Neural progenitor cell (in vitro differentiated cells): ENCODE measurements around the gene HELZ2.

ENCODE experiments used
- EZH2phosphoT487 ChIP-seq: fragments of 200-600 bp; sonication (generic); IDR thresholded peaks from 2 replicates; pipeline ENCODE4 v1.6.1; 2017; ENCODE audit warnings: antibody characterized with exemption
- TF ChIP-seq, protein P1 (sequence below): fragments of 200-600 bp; sonication (generic); IDR thresholded peaks from 2 replicates; pipeline ENCODE4 v1.5.1; 2017; ENCODE audit warnings: antibody characterized with exemption, mild to moderate bottlenecking

- TF ChIP-seq, protein P1, sequence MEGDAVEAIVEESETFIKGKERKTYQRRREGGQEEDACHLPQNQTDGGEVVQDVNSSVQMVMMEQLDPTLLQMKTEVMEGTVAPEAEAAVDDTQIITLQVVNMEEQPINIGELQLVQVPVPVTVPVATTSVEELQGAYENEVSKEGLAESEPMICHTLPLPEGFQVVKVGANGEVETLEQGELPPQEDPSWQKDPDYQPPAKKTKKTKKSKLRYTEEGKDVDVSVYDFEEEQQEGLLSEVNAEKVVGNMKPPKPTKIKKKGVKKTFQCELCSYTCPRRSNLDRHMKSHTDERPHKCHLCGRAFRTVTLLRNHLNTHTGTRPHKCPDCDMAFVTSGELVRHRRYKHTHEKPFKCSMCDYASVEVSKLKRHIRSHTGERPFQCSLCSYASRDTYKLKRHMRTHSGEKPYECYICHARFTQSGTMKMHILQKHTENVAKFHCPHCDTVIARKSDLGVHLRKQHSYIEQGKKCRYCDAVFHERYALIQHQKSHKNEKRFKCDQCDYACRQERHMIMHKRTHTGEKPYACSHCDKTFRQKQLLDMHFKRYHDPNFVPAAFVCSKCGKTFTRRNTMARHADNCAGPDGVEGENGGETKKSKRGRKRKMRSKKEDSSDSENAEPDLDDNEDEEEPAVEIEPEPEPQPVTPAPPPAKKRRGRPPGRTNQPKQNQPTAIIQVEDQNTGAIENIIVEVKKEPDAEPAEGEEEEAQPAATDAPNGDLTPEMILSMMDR = no peak
- TF ChIP-seq EZH2phosphoT487 = no peak
Observed at GRCh38 chr20:63560333-63560805, 13.7 kb downstream of the HELZ2 start.
